ENCODE data around the gene TASP1. TPM values are rescaled to one million over a fixed set of nuclear protein-coding genes. Genes with fewer than 3 reads are reported as not detected.

Gene TASP1
- total RNA-seq, 1 experiment from 2014 or later: 27.4 TPM

DNA sequence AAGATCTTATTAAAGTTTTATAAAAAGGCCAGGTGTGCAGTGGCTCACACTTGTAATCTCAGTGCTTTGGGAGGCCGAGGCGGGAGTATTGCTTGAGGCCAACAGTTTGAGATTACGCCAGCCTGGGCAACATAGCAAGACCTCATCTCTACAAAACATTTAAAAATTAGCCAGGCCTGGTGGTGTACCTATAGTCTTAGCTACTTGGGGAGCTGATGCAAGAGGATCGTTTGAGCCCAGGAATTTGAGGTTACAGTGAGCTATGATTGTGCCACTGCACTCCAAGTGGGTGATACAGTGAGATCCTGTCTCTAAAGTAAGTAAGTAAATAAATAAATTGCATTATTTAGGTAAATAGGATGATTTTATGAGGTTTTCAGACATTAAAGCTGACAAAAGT is 234.4 kb downstream of the TASP1 start:
- intact Hi-C loops (cut with micrococcal nuclease; ENCODE audit: unreplicated experiment): no loop called here
- Mint-ChIP-seq H3K36me3 (ENCODE audit: insufficient read depth, unreplicated experiment) (no peaks in the 10 kb centered on the region), H3K27me3 (ENCODE audit: insufficient read depth, unreplicated experiment) (no peaks in the 10 kb centered on the region), H3K27ac (ENCODE audit: unreplicated experiment) (no peak overlapping the region), H3K4me1 (ENCODE audit: low read depth, unreplicated experiment) (no peaks in the 10 kb centered on the region), H3K9me3 (ENCODE audit: unreplicated experiment) (no peaks in the 10 kb centered on the region), H3K4me3 (ENCODE audit: unreplicated experiment) (no peak overlapping the region)
- Histone ChIP-seq H3K4me1 (no peaks in the 10 kb centered on the region), H3K4me3 (ENCODE audit: low read depth, low read length) (no peak overlapping the region), H3K27me3 (replicated peaks; ENCODE audit: control insufficient read depth, insufficient read depth, low read length) (no peaks in the 10 kb centered on the region), H3K9me3 (no peaks in the 10 kb centered on the region), H3K36me3 (ENCODE audit: control insufficient read depth, insufficient read depth, low read length) (no peaks in the 10 kb centered on the region)
- DNase-seq: no peak
- POLR2A ChIA-PET: no interaction called here
- CTCF ChIA-PET: no interaction called here
- TF ChIP-seq, protein P1, sequence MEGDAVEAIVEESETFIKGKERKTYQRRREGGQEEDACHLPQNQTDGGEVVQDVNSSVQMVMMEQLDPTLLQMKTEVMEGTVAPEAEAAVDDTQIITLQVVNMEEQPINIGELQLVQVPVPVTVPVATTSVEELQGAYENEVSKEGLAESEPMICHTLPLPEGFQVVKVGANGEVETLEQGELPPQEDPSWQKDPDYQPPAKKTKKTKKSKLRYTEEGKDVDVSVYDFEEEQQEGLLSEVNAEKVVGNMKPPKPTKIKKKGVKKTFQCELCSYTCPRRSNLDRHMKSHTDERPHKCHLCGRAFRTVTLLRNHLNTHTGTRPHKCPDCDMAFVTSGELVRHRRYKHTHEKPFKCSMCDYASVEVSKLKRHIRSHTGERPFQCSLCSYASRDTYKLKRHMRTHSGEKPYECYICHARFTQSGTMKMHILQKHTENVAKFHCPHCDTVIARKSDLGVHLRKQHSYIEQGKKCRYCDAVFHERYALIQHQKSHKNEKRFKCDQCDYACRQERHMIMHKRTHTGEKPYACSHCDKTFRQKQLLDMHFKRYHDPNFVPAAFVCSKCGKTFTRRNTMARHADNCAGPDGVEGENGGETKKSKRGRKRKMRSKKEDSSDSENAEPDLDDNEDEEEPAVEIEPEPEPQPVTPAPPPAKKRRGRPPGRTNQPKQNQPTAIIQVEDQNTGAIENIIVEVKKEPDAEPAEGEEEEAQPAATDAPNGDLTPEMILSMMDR (IDR thresholded peaks at IDR 0.05; ENCODE audit: insufficient read depth in 1 of 2, low read depth in 1 of 2, low read length in 1 of 2, severe bottlenecking in 1 of 2, unreplicated experiment in 1 of 2): no peak
- no TSS peak for BruUV-seq (replicated peaks)

- TF ChIP-seq, protein P1 (IDR thresholded peaks at IDR 0.05; ENCODE audit: insufficient read depth in 1 of 2, low read depth in 1 of 2, low read length in 1 of 2, severe bottlenecking in 1 of 2, unreplicated experiment in 1 of 2): no peak
- Histone ChIP-seq H3K36me3 (ENCODE audit: control insufficient read depth, insufficient read depth, low read length) (no peaks in the 10 kb centered on the region), H3K4me1 (no peaks in the 10 kb centered on the region), H3K9me3 (no peaks in the 10 kb centered on the region), H3K4me3 (ENCODE audit: low read depth, low read length) (no peak overlapping the region), H3K27me3 (replicated peaks; ENCODE audit: control insufficient read depth, insufficient read depth, low read length) (no peaks in the 10 kb centered on the region)
- no peaks in the 10 kb centered on the region for H3K9me3 Mint-ChIP-seq (ENCODE audit: unreplicated experiment)
- H3K36me3 Mint-ChIP-seq (ENCODE audit: insufficient read depth, unreplicated experiment): no peaks in the 10 kb centered on the region
- no peak overlapping the region for H3K4me3 Mint-ChIP-seq (ENCODE audit: unreplicated experiment)
- BruUV-seq (replicated peaks): no TSS peak
- no peak for DNase-seq
- CTCF ChIA-PET: no interaction called here
- POLR2A ChIA-PET: no interaction called here
- H3K27ac Mint-ChIP-seq (ENCODE audit: unreplicated experiment): no peak overlapping the region
- intact Hi-C loops (cut with micrococcal nuclease; ENCODE audit: unreplicated experiment): no loop called here
- H3K4me1 Mint-ChIP-seq (ENCODE audit: low read depth, unreplicated experiment): no peaks in the 10 kb centered on the region
- H3K27me3 Mint-ChIP-seq (ENCODE audit: insufficient read depth, unreplicated experiment): no peaks in the 10 kb centered on the region
These were observed 235.3 kb downstream of the TASP1 start for GRCh38 chr20:13403453-13403852.

DNA sequence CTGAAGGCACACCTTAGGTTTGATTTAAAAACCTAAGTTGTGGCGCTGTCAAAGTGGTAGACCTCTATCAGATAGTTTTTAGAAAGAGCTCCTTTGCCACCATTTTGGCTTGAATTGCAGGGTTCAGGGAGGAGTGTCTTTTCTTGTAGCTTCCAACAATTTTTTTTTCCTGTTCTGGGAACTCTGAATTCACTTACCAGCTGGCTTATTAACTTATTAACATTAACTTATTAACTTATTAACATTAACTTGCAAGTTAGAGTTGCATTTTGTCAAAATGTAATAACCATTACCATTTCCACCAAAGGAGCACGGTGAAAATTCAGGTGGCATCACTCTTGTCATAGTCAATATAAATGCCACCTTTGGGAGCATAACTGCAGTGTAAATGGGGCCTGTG is 235.7 kb downstream of the TASP1 start:
- H3K27me3 Mint-ChIP-seq (ENCODE audit: insufficient read depth, unreplicated experiment): no peaks in the 10 kb centered on the region
- no peaks in the 10 kb centered on the region for H3K4me1 Mint-ChIP-seq (ENCODE audit: low read depth, unreplicated experiment)
- ChIA-PET CTCF (no interaction called here), POLR2A (no interaction called here)
- Histone ChIP-seq H3K27me3 (replicated peaks; ENCODE audit: control insufficient read depth, insufficient read depth, low read length) (no peaks in the 10 kb centered on the region), H3K9me3 (no peaks in the 10 kb centered on the region), H3K4me3 (ENCODE audit: low read depth, low read length) (no peak overlapping the region), H3K36me3 (ENCODE audit: control insufficient read depth, insufficient read depth, low read length) (no peaks in the 10 kb centered on the region), H3K4me1 (no peaks in the 10 kb centered on the region)
- no peak overlapping the region for H3K27ac Mint-ChIP-seq (ENCODE audit: unreplicated experiment)
- no peak overlapping the region for H3K4me3 Mint-ChIP-seq (ENCODE audit: unreplicated experiment)
- H3K9me3 Mint-ChIP-seq (ENCODE audit: unreplicated experiment): no peaks in the 10 kb centered on the region
- intact Hi-C loops (cut with micrococcal nuclease; ENCODE audit: unreplicated experiment): no loop called here
- no TSS peak for BruUV-seq (replicated peaks)
- no peak for DNase-seq
- TF ChIP-seq, protein P1 (IDR thresholded peaks at IDR 0.05; ENCODE audit: insufficient read depth in 1 of 2, low read depth in 1 of 2, low read length in 1 of 2, severe bottlenecking in 1 of 2, unreplicated experiment in 1 of 2): no peak
- no peaks in the 10 kb centered on the region for H3K36me3 Mint-ChIP-seq (ENCODE audit: insufficient read depth, unreplicated experiment)

All from Caco-2 (cell line).